WTC11 (cell line): Measurements from ENCODE around the gene FGFBP2. TPM values are rescaled to one million over a fixed set of nuclear protein-coding genes. Genes with fewer than 3 reads are reported as not detected.

Experiments
- ATAC-seq: fragments of 200-7000 bp; cut with Tn5 transposase; 2 replicates; pipeline ENCODE4 v1.10.0; 2021; ENCODE audit warnings: mild to moderate bottlenecking, moderate library complexity
- CTCF ChIA-PET: fragments of 300-600 bp; sonication (Branson Sonifier 250); formaldehyde crosslinking; loops from one replicate; lab custom pipeline; 2021; ENCODE audit warnings: antibody characterized with exemption; lab: Charles Lee
- POLR2A ChIA-PET: fragments of 350-600 bp; sonication (Branson Sonifier 250); formaldehyde crosslinking; loops from one replicate; lab custom pipeline; 2021; ENCODE audit warnings: antibody characterized with exemption; lab: Charles Lee
- DNase-seq: peaks from one replicate; pipeline ENCODE4 v3.0.0; 2021; ENCODE audit warnings: low spot score
- H3K27ac Mint-ChIP-seq: 2 replicates; pipeline ENCODE4 v1.8.0; 2021; ENCODE audit warnings: mixed read lengths
- H3K27me3 Mint-ChIP-seq: 2 replicates; pipeline ENCODE4 v1.8.0; 2021; ENCODE audit warnings: low read depth, mild to moderate bottlenecking, moderate library complexity, mixed read lengths
- H3K36me3 Mint-ChIP-seq: 2 replicates; pipeline ENCODE4 v1.8.0; 2021; ENCODE audit warnings: mixed read lengths
- H3K4me1 Mint-ChIP-seq: 2 replicates; pipeline ENCODE4 v1.8.0; 2022; ENCODE audit warnings: mixed read lengths
- H3K4me3 Mint-ChIP-seq: 2 replicates; pipeline ENCODE4 v1.8.0; 2021; ENCODE audit warnings: mild to moderate bottlenecking, moderate library complexity, mixed read lengths
- H3K9me3 Mint-ChIP-seq: 2 replicates; pipeline ENCODE4 v1.8.0; 2021; ENCODE audit warnings: mixed read lengths
- ATF2 ChIP-seq: sonication (generic); formaldehyde crosslinking; IDR thresholded peaks from 2 replicates; pipeline ENCODE4 v1.8.1; 2022; ENCODE audit warnings: low read depth, missing genetic modification reagents, borderline replicate concordance
- ETV6 ChIP-seq: sonication (generic); formaldehyde crosslinking; IDR thresholded peaks from 2 replicates; pipeline ENCODE4 v1.8.1; 2022; ENCODE audit warnings: mild to moderate bottlenecking, missing genetic modification reagents
- FOXP1 ChIP-seq: sonication (generic); formaldehyde crosslinking; IDR thresholded peaks from 2 replicates; pipeline ENCODE4 v1.8.0; 2022; ENCODE audit warnings: missing genetic modification reagents, mild to moderate bottlenecking, moderate library complexity, borderline replicate concordance
- GRHL2 ChIP-seq: fragments of 250-450 bp; sonication (Bioruptor Pico); IDR thresholded peaks from 2 replicates; pipeline ENCODE4 v1.8.0; 2022; ENCODE audit warnings: mild to moderate bottlenecking, moderate library complexity; ENCODE audit not compliant: insufficient replicate concordance, severe bottlenecking
- MYBL2 ChIP-seq: sonication (generic); formaldehyde crosslinking; IDR thresholded peaks from 2 replicates; pipeline ENCODE4 v1.8.1; 2023; ENCODE audit warnings: mild to moderate bottlenecking, moderate library complexity, missing genetic modification reagents
- NFATC4 ChIP-seq: fragments of 250-450 bp; sonication (Bioruptor Pico); IDR thresholded peaks from 2 replicates; pipeline ENCODE4 v1.9.0; 2021; ENCODE audit warnings: mild to moderate bottlenecking
- NFYB ChIP-seq: sonication (generic); formaldehyde crosslinking; conservative IDR thresholded peaks from 2 replicates; pipeline ENCODE4 v1.8.0; 2022; ENCODE audit warnings: low read depth, missing genetic modification reagents
- OVOL2 ChIP-seq: fragments of 250-450 bp; sonication (Bioruptor Pico); IDR thresholded peaks from 2 replicates; pipeline ENCODE4 v1.9.0; 2021; ENCODE audit warnings: mild to moderate bottlenecking, borderline replicate concordance
- SP1 ChIP-seq: sonication (generic); formaldehyde crosslinking; conservative IDR thresholded peaks from 2 replicates; pipeline ENCODE4 v1.8.1; 2022; ENCODE audit warnings: missing genetic modification reagents
- TEAD1 ChIP-seq: sonication (generic); formaldehyde crosslinking; IDR thresholded peaks from 2 replicates; pipeline ENCODE4 v1.8.0; 2022; ENCODE audit warnings: mild to moderate bottlenecking, missing genetic modification reagents
- TEAD4 ChIP-seq: sonication (generic); formaldehyde crosslinking; IDR thresholded peaks from 2 replicates; pipeline ENCODE4 v1.8.0; 2022; ENCODE audit warnings: mild to moderate bottlenecking, missing genetic modification reagents
- ZNF263 ChIP-seq: sonication (generic); formaldehyde crosslinking; IDR thresholded peaks from 2 replicates; pipeline ENCODE4 v1.8.1; 2022; ENCODE audit warnings: low read depth, mild to moderate bottlenecking, moderate library complexity, missing genetic modification reagents
- ZNF512 ChIP-seq: sonication (generic); formaldehyde crosslinking; IDR thresholded peaks from 2 replicates; pipeline ENCODE4 v1.8.1; 2022; ENCODE audit warnings: missing genetic modification reagents, borderline replicate concordance
- total RNA-seq: library from RNA; stranded (reverse); gene quantifications from 3 replicates; pipeline ENCODE4 v1.2.3, GENCODE V29; 2021
- TF ChIP-seq, protein P1 (sequence below): sonication (generic); formaldehyde crosslinking; IDR thresholded peaks from 2 replicates; pipeline ENCODE4 v1.8.1; 2023; ENCODE audit warnings: mild to moderate bottlenecking, missing genetic modification reagents
- TF ChIP-seq, protein P2 (sequence below): sonication (generic); formaldehyde crosslinking; IDR thresholded peaks from 2 replicates; pipeline ENCODE4 v1.8.0; 2022; ENCODE audit warnings: missing genetic modification reagents
- TF ChIP-seq, protein P3 (sequence below): sonication (generic); formaldehyde crosslinking; IDR thresholded peaks from 2 replicates; pipeline ENCODE4 v1.8.0; 2022; ENCODE audit warnings: mild to moderate bottlenecking, missing genetic modification reagents
- TF ChIP-seq, protein P4 (sequence below): fragments of 250-450 bp; sonication (Bioruptor Pico); IDR thresholded peaks from 2 replicates; pipeline ENCODE4 v1.8.0; 2021; ENCODE audit warnings: mild to moderate bottlenecking

FGFBP2 gene
- total RNA-seq, 1 experiment from 2014 or later = 0.24 TPM

DNA sequence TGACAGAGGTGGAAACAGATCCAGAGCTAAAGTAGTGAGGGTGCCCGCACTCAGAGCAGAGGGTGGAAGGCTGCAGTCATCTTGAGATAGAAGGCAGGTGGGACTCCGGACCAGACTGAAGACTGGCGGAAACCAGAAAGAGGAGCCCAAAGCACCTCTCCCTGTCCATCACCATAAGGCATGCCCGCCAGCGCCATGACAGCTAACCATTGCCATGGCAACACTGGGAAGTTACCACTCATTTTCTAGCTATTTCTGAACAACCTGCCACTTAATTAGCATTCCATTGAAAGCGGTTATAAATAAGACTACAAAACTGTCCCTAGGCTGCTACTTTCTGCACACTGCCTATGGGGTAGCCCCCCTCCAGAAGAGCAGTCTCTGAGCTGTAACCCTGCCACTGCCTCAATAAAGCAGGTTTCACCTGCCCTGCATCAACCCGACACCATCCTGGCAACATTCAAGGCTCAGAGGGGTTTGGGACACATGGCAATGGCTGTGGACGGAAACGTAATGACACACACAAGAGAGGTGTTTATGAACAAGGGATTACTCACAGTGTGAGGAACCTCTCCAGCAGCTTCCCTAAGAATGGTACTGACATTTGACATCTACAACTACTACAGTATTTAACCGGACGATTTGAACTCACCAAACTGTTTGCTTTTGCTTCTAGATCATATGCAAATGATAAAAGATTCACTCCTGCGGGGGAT, 27.8 kb upstream of the FGFBP2 start:
- no peak for DNase-seq
- no peak for ATAC-seq
- ChIA-PET POLR2A (no interaction called here), CTCF (interaction anchor here (1.0 kb wide), 1 partner anchor 185 kb away, joined by 3 read pairs; no protein-coding TSS in a partner anchor)
- H3K4me3 Mint-ChIP-seq = no peak overlapping the region
- H3K36me3 Mint-ChIP-seq = peaks cover 75% of the 10 kb centered on the region
- TF ChIP-seq TEAD4 (no peak), SP1 (no peak), NFATC4 (CRISPR knock-in tag) (no peak), TEAD1 (CRISPR knock-in tag) (no peak), ZNF263 (CRISPR knock-in tag) (no peak), FOXP1 (CRISPR knock-in tag) (no peak), ATF2 (CRISPR knock-in tag) (no peak), MYBL2 (no peak), GRHL2 (CRISPR knock-in tag) (no peak), ETV6 (no peak), OVOL2 (no peak)
- TF ChIP-seq, protein P1, sequence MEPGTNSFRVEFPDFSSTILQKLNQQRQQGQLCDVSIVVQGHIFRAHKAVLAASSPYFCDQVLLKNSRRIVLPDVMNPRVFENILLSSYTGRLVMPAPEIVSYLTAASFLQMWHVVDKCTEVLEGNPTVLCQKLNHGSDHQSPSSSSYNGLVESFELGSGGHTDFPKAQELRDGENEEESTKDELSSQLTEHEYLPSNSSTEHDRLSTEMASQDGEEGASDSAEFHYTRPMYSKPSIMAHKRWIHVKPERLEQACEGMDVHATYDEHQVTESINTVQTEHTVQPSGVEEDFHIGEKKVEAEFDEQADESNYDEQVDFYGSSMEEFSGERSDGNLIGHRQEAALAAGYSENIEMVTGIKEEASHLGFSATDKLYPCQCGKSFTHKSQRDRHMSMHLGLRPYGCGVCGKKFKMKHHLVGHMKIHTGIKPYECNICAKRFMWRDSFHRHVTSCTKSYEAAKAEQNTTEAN (CRISPR knock-in tag) = no peak
- TF ChIP-seq, protein P2, sequence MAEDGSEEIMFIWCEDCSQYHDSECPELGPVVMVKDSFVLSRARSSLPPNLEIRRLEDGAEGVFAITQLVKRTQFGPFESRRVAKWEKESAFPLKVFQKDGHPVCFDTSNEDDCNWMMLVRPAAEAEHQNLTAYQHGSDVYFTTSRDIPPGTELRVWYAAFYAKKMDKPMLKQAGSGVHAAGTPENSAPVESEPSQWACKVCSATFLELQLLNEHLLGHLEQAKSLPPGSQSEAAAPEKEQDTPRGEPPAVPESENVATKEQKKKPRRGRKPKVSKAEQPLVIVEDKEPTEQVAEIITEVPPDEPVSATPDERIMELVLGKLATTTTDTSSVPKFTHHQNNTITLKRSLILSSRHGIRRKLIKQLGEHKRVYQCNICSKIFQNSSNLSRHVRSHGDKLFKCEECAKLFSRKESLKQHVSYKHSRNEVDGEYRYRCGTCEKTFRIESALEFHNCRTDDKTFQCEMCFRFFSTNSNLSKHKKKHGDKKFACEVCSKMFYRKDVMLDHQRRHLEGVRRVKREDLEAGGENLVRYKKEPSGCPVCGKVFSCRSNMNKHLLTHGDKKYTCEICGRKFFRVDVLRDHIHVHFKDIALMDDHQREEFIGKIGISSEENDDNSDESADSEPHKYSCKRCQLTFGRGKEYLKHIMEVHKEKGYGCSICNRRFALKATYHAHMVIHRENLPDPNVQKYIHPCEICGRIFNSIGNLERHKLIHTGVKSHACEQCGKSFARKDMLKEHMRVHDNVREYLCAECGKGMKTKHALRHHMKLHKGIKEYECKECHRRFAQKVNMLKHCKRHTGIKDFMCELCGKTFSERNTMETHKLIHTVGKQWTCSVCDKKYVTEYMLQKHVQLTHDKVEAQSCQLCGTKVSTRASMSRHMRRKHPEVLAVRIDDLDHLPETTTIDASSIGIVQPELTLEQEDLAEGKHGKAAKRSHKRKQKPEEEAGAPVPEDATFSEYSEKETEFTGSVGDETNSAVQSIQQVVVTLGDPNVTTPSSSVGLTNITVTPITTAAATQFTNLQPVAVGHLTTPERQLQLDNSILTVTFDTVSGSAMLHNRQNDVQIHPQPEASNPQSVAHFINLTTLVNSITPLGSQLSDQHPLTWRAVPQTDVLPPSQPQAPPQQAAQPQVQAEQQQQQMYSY (CRISPR knock-in tag) = no peak
- TF ChIP-seq, protein P3, sequence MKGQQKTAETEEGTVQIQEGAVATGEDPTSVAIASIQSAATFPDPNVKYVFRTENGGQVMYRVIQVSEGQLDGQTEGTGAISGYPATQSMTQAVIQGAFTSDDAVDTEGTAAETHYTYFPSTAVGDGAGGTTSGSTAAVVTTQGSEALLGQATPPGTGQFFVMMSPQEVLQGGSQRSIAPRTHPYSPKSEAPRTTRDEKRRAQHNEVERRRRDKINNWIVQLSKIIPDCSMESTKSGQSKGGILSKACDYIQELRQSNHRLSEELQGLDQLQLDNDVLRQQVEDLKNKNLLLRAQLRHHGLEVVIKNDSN (CRISPR knock-in tag) = no peak
- TF ChIP-seq, protein P4, sequence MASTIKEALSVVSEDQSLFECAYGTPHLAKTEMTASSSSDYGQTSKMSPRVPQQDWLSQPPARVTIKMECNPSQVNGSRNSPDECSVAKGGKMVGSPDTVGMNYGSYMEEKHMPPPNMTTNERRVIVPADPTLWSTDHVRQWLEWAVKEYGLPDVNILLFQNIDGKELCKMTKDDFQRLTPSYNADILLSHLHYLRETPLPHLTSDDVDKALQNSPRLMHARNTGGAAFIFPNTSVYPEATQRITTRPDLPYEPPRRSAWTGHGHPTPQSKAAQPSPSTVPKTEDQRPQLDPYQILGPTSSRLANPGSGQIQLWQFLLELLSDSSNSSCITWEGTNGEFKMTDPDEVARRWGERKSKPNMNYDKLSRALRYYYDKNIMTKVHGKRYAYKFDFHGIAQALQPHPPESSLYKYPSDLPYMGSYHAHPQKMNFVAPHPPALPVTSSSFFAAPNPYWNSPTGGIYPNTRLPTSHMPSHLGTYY (CRISPR knock-in tag) = no peak
- H3K9me3 Mint-ChIP-seq = no peaks in the 10 kb centered on the region
- H3K27ac Mint-ChIP-seq = no peak overlapping the region
- H3K4me1 Mint-ChIP-seq = no peaks in the 10 kb centered on the region
- H3K27me3 Mint-ChIP-seq = no peaks in the 10 kb centered on the region

DNA sequence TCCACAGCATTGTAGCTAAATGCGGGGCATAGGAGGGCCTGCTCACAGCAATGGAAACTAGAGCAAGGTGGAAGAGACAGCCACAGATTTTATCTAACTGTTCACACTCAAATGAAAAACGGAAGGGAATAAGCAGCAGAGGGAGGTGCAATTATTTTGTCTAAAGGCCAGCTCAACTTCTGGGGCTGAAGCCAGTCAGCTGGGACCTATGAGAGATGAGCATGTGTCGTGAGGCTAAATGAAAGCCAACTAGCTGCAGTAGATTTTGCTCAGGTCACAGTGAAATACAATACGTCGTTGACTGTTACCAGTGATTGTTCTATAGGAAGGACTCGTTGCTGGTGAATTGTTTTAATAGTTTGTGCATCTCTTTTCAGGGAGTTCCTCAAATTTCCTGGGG, 26.4 kb upstream of the FGFBP2 start:
- DNase-seq (no peak), ATAC-seq (no peak)
- Mint-ChIP-seq H3K27ac (no peak overlapping the region), H3K4me1 (no peaks in the 10 kb centered on the region), H3K27me3 (no peaks in the 10 kb centered on the region), H3K9me3 (no peaks in the 10 kb centered on the region), H3K4me3 (no peak overlapping the region), H3K36me3 (peaks cover 83% of the 10 kb centered on the region)
- CTCF ChIA-PET = no interaction called here
- POLR2A ChIA-PET = no interaction called here
- TF ChIP-seq NFYB (CRISPR knock-in tag) (no peak), ZNF512 (CRISPR knock-in tag) (no peak), TEAD4 (no peak)
- TF ChIP-seq, protein P4 (CRISPR knock-in tag) = no peak
